MM.1S (cell line): Measurements from ENCODE around the gene BBS12.

Experiments
- CTCF ChIP-seq: fragments of 300-600 bp; sonication (generic); IDR thresholded peaks from 2 replicates; pipeline ENCODE4 v1.5.1; 2016; ENCODE audit warnings: antibody characterized with exemption, low read length, mixed read lengths
- EZH2 ChIP-seq: fragments of 300-600 bp; sonication (generic); optimal IDR thresholded peaks from 2 replicates; pipeline ENCODE3; 2017; ENCODE audit warnings: low read depth, mild to moderate bottlenecking, antibody characterized with exemption, low read length, mixed read lengths
- EZH2phosphoT487 ChIP-seq: fragments of 300-600 bp; sonication (generic); IDR thresholded peaks from 2 replicates; pipeline ENCODE4 v1.6.1; 2018; ENCODE audit warnings: antibody characterized with exemption, low read length

- no peak for TF ChIP-seq CTCF
- TF ChIP-seq EZH2phosphoT487, result no peak
- TF ChIP-seq EZH2, result no peak
These were observed 30.6 kb downstream of the BBS12 start for GRCh38 chr4:122762966-122763716.
